ENCODE data around the gene AP2B1.

Gene AP2B1

DNA sequence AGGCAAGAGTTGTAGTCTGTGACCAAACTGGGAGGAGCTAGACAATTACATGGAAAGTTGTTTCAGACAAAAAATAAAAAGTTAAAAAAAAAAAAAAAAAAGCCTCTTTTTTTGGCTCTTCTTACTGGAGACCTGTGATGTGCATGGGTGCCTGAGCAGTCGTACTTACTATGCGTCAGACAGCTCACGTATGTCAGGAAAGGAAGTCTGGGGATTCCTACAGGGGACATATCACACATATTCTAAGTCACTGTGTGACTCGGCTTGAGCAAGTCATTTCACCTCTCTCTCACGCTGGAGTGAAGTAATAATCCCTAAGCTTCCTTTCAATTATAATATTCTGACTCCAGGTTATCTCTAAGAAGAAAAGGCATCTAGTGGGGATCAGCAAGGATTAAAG lies 32.5 kb upstream of the AP2B1 start:
- Histone ChIP-seq H3F3A (ENCODE audit: insufficient read depth, low read length) (no peaks in the 10 kb centered on the region), H3K4me1 (ENCODE audit: low read length) (no peaks in the 10 kb centered on the region), H3K4me2 (ENCODE audit: low read depth, low read length) (no peak overlapping the region), H3K9me2 (replicated peaks; ENCODE audit: insufficient read depth, low read length) (no peaks in the 10 kb centered on the region), H4K20me1 (ENCODE audit: insufficient read depth, low read length) (no peaks in the 10 kb centered on the region), H3K9me3 (replicated peaks; ENCODE audit: insufficient read depth, low read length) (no peaks in the 10 kb centered on the region), H3K36me3 (replicated peaks; ENCODE audit: insufficient read depth, low read length) (no peaks in the 10 kb centered on the region), H3K27ac (ENCODE audit: low read length) (no peak overlapping the region), H3K27me3 (replicated peaks; ENCODE audit: insufficient read depth, low read length) (no peaks in the 10 kb centered on the region), H3K9ac (ENCODE audit: low read length) (no peak overlapping the region), H2AFZ (ENCODE audit: low read length) (no peak overlapping the region), H3K4me3 (ENCODE audit: low read length) (no peak overlapping the region), H3K79me2 (ENCODE audit: low read length) (no peaks in the 10 kb centered on the region)
- TF ChIP-seq EZH2 (optimal IDR thresholded peaks at IDR 0.05; ENCODE audit: low read depth, low read length) (no peak), EZH2phosphoT487 (IDR thresholded peaks at IDR 0.05; ENCODE audit: low read length) (no peak)
- TF ChIP-seq, protein P1, sequence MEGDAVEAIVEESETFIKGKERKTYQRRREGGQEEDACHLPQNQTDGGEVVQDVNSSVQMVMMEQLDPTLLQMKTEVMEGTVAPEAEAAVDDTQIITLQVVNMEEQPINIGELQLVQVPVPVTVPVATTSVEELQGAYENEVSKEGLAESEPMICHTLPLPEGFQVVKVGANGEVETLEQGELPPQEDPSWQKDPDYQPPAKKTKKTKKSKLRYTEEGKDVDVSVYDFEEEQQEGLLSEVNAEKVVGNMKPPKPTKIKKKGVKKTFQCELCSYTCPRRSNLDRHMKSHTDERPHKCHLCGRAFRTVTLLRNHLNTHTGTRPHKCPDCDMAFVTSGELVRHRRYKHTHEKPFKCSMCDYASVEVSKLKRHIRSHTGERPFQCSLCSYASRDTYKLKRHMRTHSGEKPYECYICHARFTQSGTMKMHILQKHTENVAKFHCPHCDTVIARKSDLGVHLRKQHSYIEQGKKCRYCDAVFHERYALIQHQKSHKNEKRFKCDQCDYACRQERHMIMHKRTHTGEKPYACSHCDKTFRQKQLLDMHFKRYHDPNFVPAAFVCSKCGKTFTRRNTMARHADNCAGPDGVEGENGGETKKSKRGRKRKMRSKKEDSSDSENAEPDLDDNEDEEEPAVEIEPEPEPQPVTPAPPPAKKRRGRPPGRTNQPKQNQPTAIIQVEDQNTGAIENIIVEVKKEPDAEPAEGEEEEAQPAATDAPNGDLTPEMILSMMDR (IDR thresholded peaks at IDR 0.05; ENCODE audit: low read length) = no peak
- DNase-seq = no peak

DNA sequence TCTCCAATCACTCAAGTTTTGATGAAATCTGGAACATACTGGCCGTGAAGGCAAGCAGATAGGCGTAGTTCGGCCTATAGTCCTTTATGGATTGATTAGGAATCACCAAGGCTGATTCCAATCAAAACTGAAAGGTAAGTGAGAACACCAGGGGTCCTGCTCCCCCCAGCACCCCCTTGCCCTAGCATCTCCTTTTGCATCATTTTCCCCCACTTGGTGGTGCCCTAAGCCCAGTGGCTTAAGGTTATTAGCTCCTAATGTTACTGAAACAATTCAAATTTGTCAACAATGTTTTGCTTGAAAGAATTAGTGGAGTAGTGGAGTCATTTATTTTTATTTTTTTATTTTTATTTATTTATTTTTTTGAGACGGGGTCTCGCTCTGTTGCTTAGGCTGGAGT lies 31.4 kb upstream of the AP2B1 start:
- Histone ChIP-seq H3K9me2 (replicated peaks; ENCODE audit: insufficient read depth, low read length) (no peaks in the 10 kb centered on the region), H3K4me3 (ENCODE audit: low read length) (no peak overlapping the region), H2AFZ (ENCODE audit: low read length) (no peak overlapping the region), H3K4me1 (ENCODE audit: low read length) (no peaks in the 10 kb centered on the region), H3K79me2 (ENCODE audit: low read length) (no peaks in the 10 kb centered on the region), H4K20me1 (ENCODE audit: insufficient read depth, low read length) (no peaks in the 10 kb centered on the region), H3K27me3 (replicated peaks; ENCODE audit: insufficient read depth, low read length) (no peaks in the 10 kb centered on the region), H3K4me2 (ENCODE audit: low read depth, low read length) (no peak overlapping the region), H3F3A (ENCODE audit: insufficient read depth, low read length) (no peaks in the 10 kb centered on the region), H3K9me3 (replicated peaks; ENCODE audit: insufficient read depth, low read length) (no peaks in the 10 kb centered on the region), H3K27ac (ENCODE audit: low read length) (no peak overlapping the region), H3K9ac (ENCODE audit: low read length) (no peak overlapping the region), H3K36me3 (replicated peaks; ENCODE audit: insufficient read depth, low read length) (no peaks in the 10 kb centered on the region)
- DNase-seq = no peak
- TF ChIP-seq, protein P1 (IDR thresholded peaks at IDR 0.05; ENCODE audit: low read length) = peak; percentile 23
- TF ChIP-seq EZH2phosphoT487 (IDR thresholded peaks at IDR 0.05; ENCODE audit: low read length) = no peak

- no peak overlapping the region for H2AFZ ChIP-seq (ENCODE audit: low read length)
- H3K9me3 ChIP-seq (replicated peaks; ENCODE audit: insufficient read depth, low read length) = no peaks in the 10 kb centered on the region
- no peaks in the 10 kb centered on the region for H3K27me3 ChIP-seq (replicated peaks; ENCODE audit: insufficient read depth, low read length)
- H3K27ac ChIP-seq (ENCODE audit: low read length) = no peak overlapping the region
- no peaks in the 10 kb centered on the region for H3K79me2 ChIP-seq (ENCODE audit: low read length)
- H3K4me1 ChIP-seq (ENCODE audit: low read length) = no peaks in the 10 kb centered on the region
- H3K4me3 ChIP-seq (ENCODE audit: low read length) = no peak overlapping the region
- TF ChIP-seq EZH2phosphoT487 (IDR thresholded peaks at IDR 0.05; ENCODE audit: low read length) (no peak), EZH2 (optimal IDR thresholded peaks at IDR 0.05; ENCODE audit: low read depth, low read length) (no peak)
- TF ChIP-seq, protein P1 (IDR thresholded peaks at IDR 0.05; ENCODE audit: low read length) = no peak
- no peaks in the 10 kb centered on the region for H3K9me2 ChIP-seq (replicated peaks; ENCODE audit: insufficient read depth, low read length)
- H3K36me3 ChIP-seq (replicated peaks; ENCODE audit: insufficient read depth, low read length) = no peaks in the 10 kb centered on the region
- no peak overlapping the region for H3K9ac ChIP-seq (ENCODE audit: low read length)
- DNase-seq = no peak
- H4K20me1 ChIP-seq (ENCODE audit: insufficient read depth, low read length) = no peaks in the 10 kb centered on the region
- no peak overlapping the region for H3K4me2 ChIP-seq (ENCODE audit: low read depth, low read length)
- no peaks in the 10 kb centered on the region for H3F3A ChIP-seq (ENCODE audit: insufficient read depth, low read length)
Measured at GRCh38 chr17:35557353-35557752, 29.8 kb upstream of the AP2B1 start.
